ENCODE data around the gene ST3GAL3.
"Not testable (repeated sequence)": the region's sequence is repeated elsewhere in the genome, so short reads cannot be mapped to it uniquely, and the experiment has no call there.

ST3GAL3 gene

GRCh38 chr1:43716559-43717281 is 9.4 kb downstream of the ST3GAL3 start:
- H3K79me1 ChIP-seq (ENCODE audit: low read length): no peaks in the 10 kb centered on the region
- no peak overlapping the region for H3K4ac ChIP-seq (ENCODE audit: low read depth, low read length)
- H3K9ac ChIP-seq (ENCODE audit: low read length): no peak overlapping the region
- no peak overlapping the region for H3K4me2 ChIP-seq (ENCODE audit: low read length)
- H3K27me3 ChIP-seq (ENCODE audit: insufficient read depth, low read length, poor library complexity): no peaks in the 10 kb centered on the region
- H2BK15ac ChIP-seq (replicated peaks; ENCODE audit: low read depth): no peak overlapping the region
- H3K18ac ChIP-seq (ENCODE audit: low read length): no peak overlapping the region
- no peaks in the 10 kb centered on the region for H3K36me3 ChIP-seq (ENCODE audit: control insufficient read depth, insufficient read depth, low read length)
- H3K4me1 ChIP-seq (ENCODE audit: control insufficient read depth, low read depth, low read length): no peaks in the 10 kb centered on the region
- H3K23ac ChIP-seq (ENCODE audit: low read length): no peak overlapping the region
- no peak overlapping the region for H4K5ac ChIP-seq (ENCODE audit: low read length)
- no CpG with 5 or more reads among the region's 15 CpGs for WGBS (ENCODE audit: extremely low coverage, insufficient coverage, low lambda C conversion rate)
- no peak overlapping the region for H3K4me3 ChIP-seq (ENCODE audit: low read length)
- no peak overlapping the region for H2BK5ac ChIP-seq (ENCODE audit: low read length)
- DNase-seq: no peak
- H3K79me2 ChIP-seq (ENCODE audit: control insufficient read depth, insufficient read depth, low read length): no peaks in the 10 kb centered on the region
- H3K27ac ChIP-seq (ENCODE audit: low read depth, low read length): no peak overlapping the region
- H4K8ac ChIP-seq (ENCODE audit: low read depth, low read length): no peak overlapping the region
- no peak overlapping the region for H3K56ac ChIP-seq (ENCODE audit: low read length)
- no peak overlapping the region for H2AK5ac ChIP-seq (ENCODE audit: low read length)
- H2BK120ac ChIP-seq (ENCODE audit: low read depth, low read length): no peak overlapping the region

- Histone ChIP-seq H3K4me3 (ENCODE audit: low read length) (no peak overlapping the region), H3K23ac (ENCODE audit: low read length) (no peak overlapping the region)
Measured at GRCh38 chr1:43719063-43719462, 11.7 kb downstream of the ST3GAL3 start.

GRCh38 chr1:43719670-43720419 is 12.5 kb downstream of the ST3GAL3 start:
- H2BK120ac ChIP-seq (ENCODE audit: low read depth, low read length); H2AK5ac ChIP-seq (ENCODE audit: low read length); H4K8ac ChIP-seq (ENCODE audit: low read depth, low read length); H3K27ac ChIP-seq (ENCODE audit: low read depth, low read length); H3K79me1 ChIP-seq (ENCODE audit: low read length); H3K79me2 ChIP-seq (ENCODE audit: control insufficient read depth, insufficient read depth, low read length); H3K4me2 ChIP-seq (ENCODE audit: low read length); H3K4me1 ChIP-seq (ENCODE audit: control insufficient read depth, low read depth, low read length); H3K4me3 ChIP-seq (ENCODE audit: low read length); H3K23ac ChIP-seq (ENCODE audit: low read length); DNase-seq; H2BK15ac ChIP-seq (replicated peaks; ENCODE audit: low read depth); H3K27me3 ChIP-seq (ENCODE audit: insufficient read depth, low read length, poor library complexity); H3K9ac ChIP-seq (ENCODE audit: low read length); H3K18ac ChIP-seq (ENCODE audit: low read length); H3K56ac ChIP-seq (ENCODE audit: low read length); H4K5ac ChIP-seq (ENCODE audit: low read length); H3K36me3 ChIP-seq (ENCODE audit: control insufficient read depth, insufficient read depth, low read length); H2BK5ac ChIP-seq (ENCODE audit: low read length); H3K4ac ChIP-seq (ENCODE audit: low read depth, low read length): not testable (repeated sequence)
- no CpG with 5 or more reads among the region's 10 CpGs for WGBS (ENCODE audit: extremely low coverage, insufficient coverage, low lambda C conversion rate)

More at GRCh38 chr1:43719063-43719462, 11.7 kb downstream of the ST3GAL3 start:
- no peak overlapping the region for H2BK5ac ChIP-seq (ENCODE audit: low read length)
- H3K4ac ChIP-seq (ENCODE audit: low read depth, low read length): no peak overlapping the region
- no peak overlapping the region for H3K56ac ChIP-seq (ENCODE audit: low read length)
- no peaks in the 10 kb centered on the region for H3K27me3 ChIP-seq (ENCODE audit: insufficient read depth, low read length, poor library complexity)
- H2BK15ac ChIP-seq (replicated peaks; ENCODE audit: low read depth): no peak overlapping the region
- WGBS (ENCODE audit: extremely low coverage, insufficient coverage, low lambda C conversion rate): no CpG with 5 or more reads among the region's 6 CpGs
- H3K9ac ChIP-seq (ENCODE audit: low read length): no peak overlapping the region
- H3K18ac ChIP-seq (ENCODE audit: low read length): no peak overlapping the region
- no peaks in the 10 kb centered on the region for H3K79me2 ChIP-seq (ENCODE audit: control insufficient read depth, insufficient read depth, low read length)
- H3K4me2 ChIP-seq (ENCODE audit: low read length): no peak overlapping the region
- no peak overlapping the region for H4K8ac ChIP-seq (ENCODE audit: low read depth, low read length)
- H3K36me3 ChIP-seq (ENCODE audit: control insufficient read depth, insufficient read depth, low read length): no peaks in the 10 kb centered on the region
- no peak for DNase-seq
- H3K79me1 ChIP-seq (ENCODE audit: low read length): no peaks in the 10 kb centered on the region
- H4K5ac ChIP-seq (ENCODE audit: low read length): no peak overlapping the region
- no peak overlapping the region for H2AK5ac ChIP-seq (ENCODE audit: low read length)
- no peak overlapping the region for H3K27ac ChIP-seq (ENCODE audit: low read depth, low read length)
- H2BK120ac ChIP-seq (ENCODE audit: low read depth, low read length): no peak overlapping the region
- no peaks in the 10 kb centered on the region for H3K4me1 ChIP-seq (ENCODE audit: control insufficient read depth, low read depth, low read length)

GRCh38 chr1:43722810-43723209 is 15.5 kb downstream of the ST3GAL3 start:
- Histone ChIP-seq H3K79me1 (ENCODE audit: low read length) (no peaks in the 10 kb centered on the region), H3K36me3 (ENCODE audit: control insufficient read depth, insufficient read depth, low read length) (no peaks in the 10 kb centered on the region), H4K5ac (ENCODE audit: low read length) (no peak overlapping the region), H3K27me3 (ENCODE audit: insufficient read depth, low read length, poor library complexity) (no peaks in the 10 kb centered on the region), H3K23ac (ENCODE audit: low read length) (no peak overlapping the region), H3K4me3 (ENCODE audit: low read length) (no peak overlapping the region), H2BK120ac (ENCODE audit: low read depth, low read length) (no peak overlapping the region), H2BK15ac (replicated peaks; ENCODE audit: low read depth) (no peak overlapping the region), H3K56ac (ENCODE audit: low read length) (no peak overlapping the region), H3K4me1 (ENCODE audit: control insufficient read depth, low read depth, low read length) (no peaks in the 10 kb centered on the region), H4K8ac (ENCODE audit: low read depth, low read length) (no peak overlapping the region), H2AK5ac (ENCODE audit: low read length) (no peak overlapping the region), H3K4me2 (ENCODE audit: low read length) (no peak overlapping the region), H3K27ac (ENCODE audit: low read depth, low read length) (no peak overlapping the region), H2BK5ac (ENCODE audit: low read length) (no peak overlapping the region), H3K9ac (ENCODE audit: low read length) (no peak overlapping the region), H3K18ac (ENCODE audit: low read length) (no peak overlapping the region), H3K79me2 (ENCODE audit: control insufficient read depth, insufficient read depth, low read length) (no peaks in the 10 kb centered on the region), H3K4ac (ENCODE audit: low read depth, low read length) (no peak overlapping the region)
- DNase-seq: peak; percentile 10
- WGBS (ENCODE audit: extremely low coverage, insufficient coverage, low lambda C conversion rate): no CpG with 5 or more reads among the region's 2 CpGs

- H2BK15ac ChIP-seq (replicated peaks; ENCODE audit: low read depth): no peak overlapping the region
- no peak overlapping the region for H3K4me2 ChIP-seq (ENCODE audit: low read length)
- H3K4ac ChIP-seq (ENCODE audit: low read depth, low read length): no peak overlapping the region
- H4K5ac ChIP-seq (ENCODE audit: low read length): no peak overlapping the region
- no peaks in the 10 kb centered on the region for H3K36me3 ChIP-seq (ENCODE audit: control insufficient read depth, insufficient read depth, low read length)
- H3K18ac ChIP-seq (ENCODE audit: low read length): no peak overlapping the region
- H2BK5ac ChIP-seq (ENCODE audit: low read length): no peak overlapping the region
- no peak for DNase-seq
- H3K56ac ChIP-seq (ENCODE audit: low read length): no peak overlapping the region
- H3K79me2 ChIP-seq (ENCODE audit: control insufficient read depth, insufficient read depth, low read length): no peaks in the 10 kb centered on the region
- H3K79me1 ChIP-seq (ENCODE audit: low read length): no peaks in the 10 kb centered on the region
- H3K9ac ChIP-seq (ENCODE audit: low read length): no peak overlapping the region
- H2AK5ac ChIP-seq (ENCODE audit: low read length): no peak overlapping the region
- peaks cover 2% of the 10 kb centered on the region for H3K4me1 ChIP-seq (ENCODE audit: control insufficient read depth, low read depth, low read length)
- no peak overlapping the region for H3K4me3 ChIP-seq (ENCODE audit: low read length)
- no peak overlapping the region for H3K23ac ChIP-seq (ENCODE audit: low read length)
- no CpG with 5 or more reads among the region's 4 CpGs for WGBS (ENCODE audit: extremely low coverage, insufficient coverage, low lambda C conversion rate)
- H3K27ac ChIP-seq (ENCODE audit: low read depth, low read length): no peak overlapping the region
- H2BK120ac ChIP-seq (ENCODE audit: low read depth, low read length): no peak overlapping the region
- H3K27me3 ChIP-seq (ENCODE audit: insufficient read depth, low read length, poor library complexity): no peaks in the 10 kb centered on the region
- no peak overlapping the region for H4K8ac ChIP-seq (ENCODE audit: low read depth, low read length)
Measured at GRCh38 chr1:43729816-43730463, 22.6 kb downstream of the ST3GAL3 start.
